Central memory CD4-positive, alpha-beta T cell (primary cell): Measurements from ENCODE around the gene NKG7.
A peak's percentile ranks its signal among the peaks of the same experiment; 100 is the strongest.
"Not testable (repeated sequence)": the region's sequence is repeated elsewhere in the genome, so short reads cannot be mapped to it uniquely, and the experiment has no call there.

Experiments
- DNase-seq: peaks from one replicate; pipeline ENCODE4 v3.0.0; 2022
- total RNA-seq, 3 experiments: gene quantifications; one replicate each; lab custom pipeline; 2026; lab: John Stamatoyannopoulos, UW

Gene NKG7
- total RNA-seq = 0.19 to 1.8 (median 0.33) reads per million in 3 experiments

- peak; percentile 40 for DNase-seq
Observed at GRCh38 chr19:51372649-51373504, at the start of gene NKG7. TSS of gene NKG7 (minus strand) at chr19:51372654. CDS start at chr19:51372535, 119 bp downstream.

GRCh38 chr19:51422053-51422448 lies 49.6 kb upstream of the NKG7 start:
- DNase-seq = peak; percentile 63

- no peak for DNase-seq
Observed at GRCh38 chr19:51421229-51422052, 49.0 kb upstream of the NKG7 start.

- not testable (repeated sequence) for DNase-seq
Observed at GRCh38 chr19:51420511-51420910, 48.1 kb upstream of the NKG7 start.

- no peak for DNase-seq
Observed at GRCh38 chr19:51418707-51419106, 46.3 kb upstream of the NKG7 start.

GRCh38 chr19:51417810-51418157 lies 45.3 kb upstream of the NKG7 start:
- no peak for DNase-seq

- no peak for DNase-seq
Observed at GRCh38 chr19:51417107-51417809, 44.8 kb upstream of the NKG7 start, which contains the start of gene SIGLEC10. TSS of gene SIGLEC10 (minus strand) at chr19:51417642. CDS start at chr19:51417581, 61 bp downstream.

GRCh38 chr19:51416422-51416821 lies 44.0 kb upstream of the NKG7 start:
- not testable (repeated sequence) for DNase-seq

GRCh38 chr19:51415187-51415586 lies 42.7 kb upstream of the NKG7 start:
- no peak for DNase-seq

- no peak for DNase-seq
Observed at GRCh38 chr19:51410950-51411748, 38.7 kb upstream of the NKG7 start.

- DNase-seq = peak; percentile 16
Observed at GRCh38 chr19:51407511-51408131, 35.2 kb upstream of the NKG7 start.

GRCh38 chr19:51402117-51402516 lies 29.7 kb upstream of the NKG7 start:
- no peak for DNase-seq

GRCh38 chr19:51399936-51400335 lies 27.5 kb upstream of the NKG7 start:
- not testable (repeated sequence) for DNase-seq

- no peak for DNase-seq
Observed at GRCh38 chr19:51399231-51399630, 26.8 kb upstream of the NKG7 start.

GRCh38 chr19:51398096-51398704 lies 25.7 kb upstream of the NKG7 start:
- no peak for DNase-seq

GRCh38 chr19:51397453-51397852 lies 25.0 kb upstream of the NKG7 start:
- not testable (repeated sequence) for DNase-seq

GRCh38 chr19:51396175-51396574 lies 23.7 kb upstream of the NKG7 start:
- DNase-seq = no peak

- DNase-seq = peak; percentile 88
Observed at GRCh38 chr19:51394050-51394836, 21.8 kb upstream of the NKG7 start.

GRCh38 chr19:51392701-51393100 lies 20.2 kb upstream of the NKG7 start:
- no peak for DNase-seq

- no peak for DNase-seq
Observed at GRCh38 chr19:51391073-51391611, 18.7 kb upstream of the NKG7 start.
